Prostate gland (tissue), 2 donors: ENCODE measurements around the gene SLF1. TPM values are rescaled to one million over a fixed set of nuclear protein-coding genes. Genes with fewer than 3 reads are reported as not detected.

Experiments
- DNase-seq: peaks from one replicate; pipeline ENCODE4 v3.0.0-alpha.2; 2019; ENCODE audit warnings: low spot score
- H3K27ac ChIP-seq, 2 donors: fragments of 200-600 bp; sonication (generic); 2 replicates each; pipeline ENCODE4 v1.5.1; 2017 to 2019
- H3K27me3 ChIP-seq: fragments of 200-600 bp; sonication (generic); replicated peaks from 2 replicates; pipeline ENCODE4 v1.5.1; 2019; ENCODE audit not compliant: insufficient read depth
- H3K36me3 ChIP-seq, 2 donors: fragments of 200-600 bp; sonication (generic); 1 replicate in 1 of 2; 2 replicates in 1 of 2; pipeline versions ENCODE4 v1.5.1 to v1.8.1; 2017 to 2019
- H3K4me1 ChIP-seq: fragments of 200-600 bp; sonication (generic); replicated peaks from 2 replicates; pipeline ENCODE4 v1.5.1; 2019
- H3K4me3 ChIP-seq, 2 donors: fragments of 200-600 bp; sonication (generic); 2 replicates each; pipeline ENCODE4 v1.5.1; 2017 to 2019
- H3K9me3 ChIP-seq: fragments of 200-600 bp; sonication (generic); 2 replicates; pipeline ENCODE4 v1.5.1; 2017
- POLR2A ChIP-seq: fragments of 450-650 bp; IDR thresholded peaks from one replicate; pipeline ENCODE4 v1.6.1; 2016; ENCODE audit warnings: antibody characterized with exemption, mild to moderate bottlenecking
- POLR2AphosphoS5 ChIP-seq: sonication (generic); formaldehyde crosslinking; IDR thresholded peaks from one replicate; pipeline ENCODE4 v1.6.1; 2017; ENCODE audit warnings: antibody characterized with exemption
- WGBS: methylation state at CpG from one replicate; pipeline ENCODE4 v1.1.5; 2018; 5-methylcytosine and 5-hydroxymethylcytosine counted together
- intact Hi-C: fragments of 100-400 bp; cut with DNase I; formaldehyde crosslinking; loops from one replicate; pipeline ENCODE4 v1.14.2; 2022
- total RNA-seq, 2 donors: library from RNA; depleted of rRNA; stranded (reverse); fragments of >200 nt; gene quantifications; one replicate each; pipeline ENCODE4 v1.1.0, GENCODE V29; 2016
- TF ChIP-seq, protein P1 (sequence below), 4 experiments: fragments of 200-600 bp in 2 of 4; fragments of 450-650 bp in 2 of 4; sonication (generic) in 2 of 4; IDR thresholded peaks; 1 replicate in 3 of 4; 2 replicates in 1 of 4; pipeline ENCODE4 v1.5.1; 2016 to 2019; ENCODE audit warnings: antibody characterized with exemption in 4 of 4, mild to moderate bottlenecking in 2 of 4, moderate library complexity in 2 of 4

SLF1 gene
- total RNA-seq, 2 donors from 2014 or later, result 4.6 to 34.4 TPM

DNA sequence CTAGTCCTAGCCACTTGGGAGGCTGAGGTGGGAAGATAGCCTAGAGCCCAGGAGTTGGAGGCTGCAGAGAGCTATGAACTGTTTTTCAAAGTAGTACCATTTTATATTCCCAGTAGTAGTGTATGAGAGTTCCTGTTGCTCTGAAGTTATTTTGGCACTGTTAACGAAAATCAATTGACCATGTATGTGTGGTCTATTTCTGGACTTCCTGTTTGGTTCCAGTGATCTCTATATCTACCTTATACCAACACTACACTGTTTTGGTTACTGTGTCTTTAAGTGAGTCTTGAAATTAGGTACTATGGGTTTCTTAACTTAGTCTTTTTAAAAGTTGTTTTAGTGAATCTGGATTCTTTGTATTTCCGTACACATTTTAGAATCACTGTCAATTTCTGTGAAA is 13.6 kb downstream of the SLF1 start:
- no peak overlapping the region for H3K27ac ChIP-seq

DNA sequence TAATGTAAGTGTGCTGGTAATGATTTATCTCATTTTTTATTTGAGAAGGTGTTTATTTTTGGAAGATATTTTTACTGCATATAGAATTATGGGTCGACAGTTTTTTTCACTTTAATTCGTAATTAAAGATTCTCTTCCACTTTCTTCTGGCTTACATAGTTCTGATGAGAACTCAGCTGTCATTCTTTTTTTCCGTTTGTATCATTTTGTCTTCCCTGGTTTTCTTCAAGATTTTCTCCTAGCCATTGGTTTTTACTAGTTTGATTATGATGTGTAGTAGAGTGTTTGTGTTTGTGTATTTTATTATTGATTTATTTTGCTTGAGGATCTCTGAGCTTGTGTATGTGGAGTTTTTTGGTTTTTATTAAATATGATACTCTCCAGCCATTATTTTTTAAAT is 21.7 kb downstream of the SLF1 start:
- no peak overlapping the region for H3K4me3 ChIP-seq
- 99% methylated on average over 3 of the region's 3 CpGs for WGBS

More for the DNA sequence above, 13.6 kb downstream of the SLF1 start:
- 85% methylated on average over 2 of the region's 2 CpGs for WGBS
- intact Hi-C loops, result no loop called here
- Histone ChIP-seq H3K9me3 (no peaks in the 10 kb centered on the region), H3K4me3 (no peak overlapping the region), H3K27me3 (no peaks in the 10 kb centered on the region), H3K36me3 (no peaks in the 10 kb centered on the region), H3K4me1 (no peaks in the 10 kb centered on the region)
- no peak for DNase-seq
- TF ChIP-seq POLR2AphosphoS5 (no peak), POLR2A (no peak)
- TF ChIP-seq, protein P1, sequence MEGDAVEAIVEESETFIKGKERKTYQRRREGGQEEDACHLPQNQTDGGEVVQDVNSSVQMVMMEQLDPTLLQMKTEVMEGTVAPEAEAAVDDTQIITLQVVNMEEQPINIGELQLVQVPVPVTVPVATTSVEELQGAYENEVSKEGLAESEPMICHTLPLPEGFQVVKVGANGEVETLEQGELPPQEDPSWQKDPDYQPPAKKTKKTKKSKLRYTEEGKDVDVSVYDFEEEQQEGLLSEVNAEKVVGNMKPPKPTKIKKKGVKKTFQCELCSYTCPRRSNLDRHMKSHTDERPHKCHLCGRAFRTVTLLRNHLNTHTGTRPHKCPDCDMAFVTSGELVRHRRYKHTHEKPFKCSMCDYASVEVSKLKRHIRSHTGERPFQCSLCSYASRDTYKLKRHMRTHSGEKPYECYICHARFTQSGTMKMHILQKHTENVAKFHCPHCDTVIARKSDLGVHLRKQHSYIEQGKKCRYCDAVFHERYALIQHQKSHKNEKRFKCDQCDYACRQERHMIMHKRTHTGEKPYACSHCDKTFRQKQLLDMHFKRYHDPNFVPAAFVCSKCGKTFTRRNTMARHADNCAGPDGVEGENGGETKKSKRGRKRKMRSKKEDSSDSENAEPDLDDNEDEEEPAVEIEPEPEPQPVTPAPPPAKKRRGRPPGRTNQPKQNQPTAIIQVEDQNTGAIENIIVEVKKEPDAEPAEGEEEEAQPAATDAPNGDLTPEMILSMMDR (IDR thresholded peaks at IDR 0.05), result no peak

DNA sequence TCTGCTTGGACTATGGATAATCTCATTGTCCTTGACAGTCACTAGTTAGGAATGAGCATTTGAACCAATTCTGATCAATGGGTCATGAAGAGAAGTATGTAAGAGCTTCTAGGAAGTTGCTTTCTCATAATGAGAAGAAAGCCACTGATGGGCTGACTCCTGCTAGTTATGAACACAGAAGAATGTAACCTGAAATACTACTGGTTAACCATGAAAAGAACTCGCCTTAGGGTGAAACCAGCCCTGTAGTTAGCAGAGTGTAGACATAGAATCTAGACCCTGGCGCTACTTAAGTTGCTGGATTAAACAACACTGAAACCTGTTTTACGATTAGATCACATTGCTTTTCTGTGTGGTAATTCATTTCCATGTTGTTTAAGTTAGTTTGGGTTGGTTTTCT is 26.6 kb downstream of the SLF1 start:
- H3K36me3 ChIP-seq, result peaks cover 0 to 4% of the 10 kb centered on the region in 2 donors
- WGBS, result 93% methylated on average over 3 of the region's 3 CpGs
- intact Hi-C loops, result no loop called here

More for the DNA sequence above, 21.7 kb downstream of the SLF1 start:
- H3K27me3 ChIP-seq, result no peaks in the 10 kb centered on the region
- no peak for DNase-seq
- H3K4me1 ChIP-seq, result no peaks in the 10 kb centered on the region
- H3K36me3 ChIP-seq, result peaks cover 0 to 4% of the 10 kb centered on the region in 2 donors
- no peak overlapping the region for H3K27ac ChIP-seq
- TF ChIP-seq, protein P1 (IDR thresholded peaks at IDR 0.05), result no peak
- no peak for TF ChIP-seq POLR2A
- TF ChIP-seq POLR2AphosphoS5, result no peak
- H3K9me3 ChIP-seq, result no peaks in the 10 kb centered on the region
- intact Hi-C loops, result no loop called here

DNA sequence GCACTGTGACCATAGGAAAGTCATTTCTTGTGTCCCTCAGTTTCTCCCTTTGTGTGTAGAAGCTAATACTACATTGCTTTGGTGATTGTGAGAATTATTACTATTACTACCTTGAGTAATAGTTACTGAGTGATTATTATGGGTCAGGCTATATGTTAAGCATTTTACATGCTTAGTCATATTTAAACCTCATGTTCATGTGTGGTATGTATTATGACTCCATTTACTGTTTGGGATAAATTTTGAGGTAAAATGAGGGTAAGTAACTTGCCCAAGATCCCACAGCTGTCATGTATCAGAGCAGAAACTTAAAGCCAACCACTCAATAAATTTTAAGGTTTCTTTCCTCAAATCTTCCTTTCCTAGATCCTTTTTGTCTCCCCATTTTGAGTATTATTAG is 28.3 kb downstream of the SLF1 start:
- H3K9me3 ChIP-seq, result no peaks in the 10 kb centered on the region
- H3K4me3 ChIP-seq, result no peak overlapping the region
- intact Hi-C loops, result no loop called here
- H3K36me3 ChIP-seq, result peaks cover 0 to 4% of the 10 kb centered on the region in 2 donors
- no peaks in the 10 kb centered on the region for H3K27me3 ChIP-seq
- no peak for DNase-seq
- H3K27ac ChIP-seq, result no peak overlapping the region
- TF ChIP-seq POLR2A (no peak), POLR2AphosphoS5 (no peak)
- TF ChIP-seq, protein P1 (IDR thresholded peaks at IDR 0.05), result no peak
- H3K4me1 ChIP-seq, result no peaks in the 10 kb centered on the region

More for the DNA sequence above, 26.6 kb downstream of the SLF1 start:
- Histone ChIP-seq H3K27ac (no peak overlapping the region), H3K4me1 (no peaks in the 10 kb centered on the region), H3K9me3 (no peaks in the 10 kb centered on the region), H3K27me3 (no peaks in the 10 kb centered on the region), H3K4me3 (no peak overlapping the region)
- TF ChIP-seq, protein P1 (IDR thresholded peaks at IDR 0.05), result no peak
- TF ChIP-seq POLR2A (no peak), POLR2AphosphoS5 (no peak)
- DNase-seq, result no peak

DNA sequence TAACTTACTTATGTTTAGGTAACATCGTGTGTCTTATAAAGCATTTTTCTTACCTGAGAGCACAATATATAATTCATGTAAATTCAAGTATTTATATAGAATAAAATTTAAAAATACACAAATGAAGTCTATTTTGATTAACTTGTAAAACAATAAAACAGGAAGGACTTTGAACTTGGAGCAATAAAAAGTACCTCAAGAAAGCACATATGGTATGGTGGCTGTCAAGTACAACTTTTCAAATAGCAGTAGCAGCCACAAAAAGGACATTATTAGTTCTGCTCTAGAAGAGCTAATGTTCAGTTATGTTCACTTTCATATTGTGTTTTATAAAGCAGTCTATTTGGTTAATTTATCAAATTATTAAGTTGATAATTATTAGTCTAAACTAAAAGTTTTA is 31.4 kb downstream of the SLF1 start:
- intact Hi-C loops, result no loop called here
- no peaks in the 10 kb centered on the region for H3K36me3 ChIP-seq
- no peak overlapping the region for H3K4me3 ChIP-seq
- WGBS, result 97% methylated on average over 1 of the region's 1 CpG
- DNase-seq, result no peak
- no peak overlapping the region for H3K27ac ChIP-seq
- TF ChIP-seq POLR2AphosphoS5, result no peak
- TF ChIP-seq, protein P1 (IDR thresholded peaks at IDR 0.05), result no peak
- TF ChIP-seq POLR2A, result no peak
- no peaks in the 10 kb centered on the region for H3K9me3 ChIP-seq
- no peaks in the 10 kb centered on the region for H3K27me3 ChIP-seq
- H3K4me1 ChIP-seq, result no peaks in the 10 kb centered on the region
